Smooth muscle cell (in vitro differentiated cells): ENCODE data around the gene CA5A. TPM values are rescaled to one million over a fixed set of nuclear protein-coding genes. Genes with fewer than 3 reads are reported as not detected.

Experiments
- DNase-seq: peaks from one replicate; lab custom pipeline; 2025; ENCODE audit not compliant: unreplicated experiment; lab: John Stamatoyannopoulos, UW
- H2AFZ ChIP-seq: fragments of 200-600 bp; sonication (generic); 2 replicates; pipeline ENCODE4 v1.6.0; 2016; ENCODE audit warnings: antibody characterized with exemption, low read depth, mild to moderate bottlenecking
- H3F3A ChIP-seq: fragments of 200-600 bp; sonication (generic); 2 replicates; pipeline ENCODE4 v1.6.0; 2017; ENCODE audit warnings: antibody characterized with exemption, low read depth
- H3K27ac ChIP-seq: fragments of 200-600 bp; sonication (generic); 2 replicates; pipeline ENCODE4 v1.5.1; 2016; ENCODE audit warnings: low read depth, mild to moderate bottlenecking
- H3K27me3 ChIP-seq: fragments of 200-600 bp; sonication (generic); 2 replicates; pipeline ENCODE4 v1.6.1; 2016; ENCODE audit warnings: low read depth, mild to moderate bottlenecking
- H3K36me3 ChIP-seq: fragments of 200-600 bp; sonication (generic); 2 replicates; pipeline ENCODE4 v1.5.1; 2016; ENCODE audit warnings: low read depth
- H3K4me1 ChIP-seq: fragments of 200-600 bp; sonication (generic); 2 replicates; pipeline ENCODE4 v1.5.1; 2016; ENCODE audit warnings: low read depth
- H3K4me2 ChIP-seq: fragments of 200-600 bp; sonication (generic); 2 replicates; pipeline ENCODE4 v1.6.0; 2016; ENCODE audit warnings: mild to moderate bottlenecking
- H3K4me3 ChIP-seq: fragments of 200-600 bp; sonication (generic); 2 replicates; pipeline ENCODE4 v1.5.1; 2016; ENCODE audit warnings: mild to moderate bottlenecking
- H3K79me2 ChIP-seq: fragments of 200-600 bp; sonication (generic); 2 replicates; pipeline ENCODE4 v1.6.0; 2016; ENCODE audit warnings: low read depth, mild to moderate bottlenecking
- H3K9ac ChIP-seq: fragments of 200-600 bp; sonication (generic); 2 replicates; pipeline ENCODE4 v1.6.0; 2016; ENCODE audit warnings: low read depth
- H3K9me3 ChIP-seq: fragments of 200-600 bp; sonication (generic); replicated peaks from 2 replicates; pipeline ENCODE4 v1.5.1; 2016; ENCODE audit warnings: low read depth
- H4K20me1 ChIP-seq: fragments of 200-600 bp; sonication (generic); 2 replicates; pipeline ENCODE4 v1.6.0; 2016; ENCODE audit warnings: low read depth
- CTCF ChIP-seq: fragments of 200-600 bp; sonication (generic); IDR thresholded peaks from 2 replicates; pipeline ENCODE4 v1.5.1; 2017; ENCODE audit warnings: borderline replicate concordance, mild to moderate bottlenecking, antibody characterized with exemption; ENCODE audit not compliant: insufficient read depth, poor library complexity, severe bottlenecking
- WGBS: methylation state at CpG from one replicate; pipeline ENCODE4 v1.1.7; 2016; ENCODE audit warnings: low lambda C conversion rate; 5-methylcytosine and 5-hydroxymethylcytosine counted together
- polyA plus RNA-seq: library from polyadenylated mRNA; unstranded; fragments of >200 nt; fragmentation: Nextera tagmentation; extraction: Ambion mirVana; gene quantifications from 2 replicates; pipeline ENCODE4 v1.2.1, GENCODE V29; 2016
- total RNA-seq: library from RNA; depleted of rRNA; stranded (reverse); fragments of >200 nt; gene quantifications from 2 replicates; pipeline ENCODE4 v1.2.3, GENCODE V29; 2014

The CA5A gene
- total and polyA plus RNA-seq, 2 experiments from 2014 or later, result not detected

- Histone ChIP-seq H3K4me3 (no peak overlapping the region), H3F3A (peaks cover 28% of the 10 kb centered on the region), H3K27ac (peak overlapping the region; percentile 98), H3K79me2 (peaks cover 65% of the 10 kb centered on the region), H2AFZ (no peak overlapping the region), H4K20me1 (peaks cover 62% of the 10 kb centered on the region), H3K9ac (no peak overlapping the region), H3K9me3 (no peaks in the 10 kb centered on the region), H3K36me3 (no peaks in the 10 kb centered on the region), H3K4me2 (peak overlapping the region; percentile 51), H3K4me1 (peaks cover 17% of the 10 kb centered on the region), H3K27me3 (no peaks in the 10 kb centered on the region)
- WGBS, result 46% methylated on average over 26 of the region's 26 CpGs
- DNase-seq, result peak; percentile 33
- no peak for TF ChIP-seq CTCF
These were observed 80.2 kb downstream of the CA5A start for GRCh38 chr16:87855852-87856715.

- Histone ChIP-seq H2AFZ (no peak overlapping the region), H3K4me1 (peaks cover 17% of the 10 kb centered on the region), H3K36me3 (no peaks in the 10 kb centered on the region), H3F3A (peaks cover 33% of the 10 kb centered on the region), H3K27me3 (no peaks in the 10 kb centered on the region), H4K20me1 (peaks cover 63% of the 10 kb centered on the region), H3K9me3 (no peaks in the 10 kb centered on the region), H3K9ac (peak overlapping the region; percentile 90), H3K4me2 (peak overlapping the region; percentile 86), H3K79me2 (peaks cover 70% of the 10 kb centered on the region), H3K4me3 (no peak overlapping the region), H3K27ac (peak overlapping the region; percentile 98)
- no peak for TF ChIP-seq CTCF
- 88% methylated on average over 22 of the region's 22 CpGs for WGBS
- DNase-seq, result no peak
These were observed 81.2 kb downstream of the CA5A start for GRCh38 chr16:87854907-87855683.

- peaks cover 17% of the 10 kb centered on the region for H3K4me1 ChIP-seq
- 20% methylated on average over 21 of the region's 21 CpGs for WGBS
- H3K27me3 ChIP-seq, result no peaks in the 10 kb centered on the region
- peak overlapping the region; percentile 86 for H3K4me2 ChIP-seq
- no peak overlapping the region for H2AFZ ChIP-seq
- TF ChIP-seq CTCF, result no peak
- H4K20me1 ChIP-seq, result peaks cover 63% of the 10 kb centered on the region
- H3K9ac ChIP-seq, result peak overlapping the region; percentile 90
- peaks cover 70% of the 10 kb centered on the region for H3K79me2 ChIP-seq
- no peak overlapping the region for H3K4me3 ChIP-seq
- H3K36me3 ChIP-seq, result no peaks in the 10 kb centered on the region
- DNase-seq, result no peak
- H3K9me3 ChIP-seq, result no peaks in the 10 kb centered on the region
- peaks cover 26% of the 10 kb centered on the region for H3F3A ChIP-seq
- peak overlapping the region; percentile 98 for H3K27ac ChIP-seq
These were observed 82.0 kb downstream of the CA5A start for GRCh38 chr16:87854053-87854906.
